ENCODE measurements around the gene DNAL4. TPM values are rescaled to one million over a fixed set of nuclear protein-coding genes. Genes with fewer than 3 reads are reported as not detected.

The DNAL4 gene
- total and polyA plus RNA-seq, 7 donors = 7.9 to 25.8 (median 15.0) TPM

DNA sequence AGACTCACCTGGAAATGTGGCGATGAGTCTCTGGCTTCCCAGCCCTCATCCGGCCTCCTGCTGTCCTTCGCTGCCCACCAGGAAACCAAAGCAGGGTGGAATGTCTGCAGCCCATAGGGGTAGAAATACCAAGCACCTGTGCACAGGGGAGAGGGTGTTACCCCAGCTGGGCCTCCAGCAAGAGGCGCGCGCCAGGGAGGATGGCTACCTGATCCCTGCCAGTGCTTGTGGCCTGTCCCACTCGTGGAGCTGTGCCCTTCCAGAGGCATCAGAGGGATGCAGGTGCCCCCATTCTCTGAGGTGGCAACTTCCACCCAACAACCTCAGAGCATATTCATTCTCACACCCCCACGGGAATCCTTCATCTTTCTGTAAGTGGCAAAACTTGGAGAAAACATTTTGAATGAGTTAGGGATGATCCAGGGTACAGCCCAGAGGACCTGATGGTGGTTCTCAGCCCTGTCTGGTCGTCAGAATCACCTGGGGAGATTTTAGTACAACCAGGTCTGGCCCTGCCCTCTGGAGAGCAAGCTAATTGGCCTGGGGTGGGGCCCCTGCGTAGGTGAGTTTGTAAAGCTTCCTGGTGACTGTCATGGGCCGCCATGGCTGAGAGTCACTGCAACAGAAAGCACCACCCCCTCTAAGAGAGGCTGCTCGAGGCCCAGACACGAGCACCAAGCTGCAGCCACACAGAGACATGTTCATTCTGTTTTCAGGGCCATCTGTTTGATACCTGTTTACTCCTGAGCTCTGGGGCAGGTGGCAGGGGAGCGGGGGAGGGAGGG, 48.1 kb downstream of the DNAL4 start:
- WGBS, 2 donors = 65 to 86% methylated on average over 14 of the region's 14 CpGs
- peaks cover 0 to 2% (median 0%) of the 10 kb centered on the region in 4 donors for H3K4me1 ChIP-seq
- intact Hi-C loops (cut with DNase I) = no loop called here
- no peak for DNase-seq
- H3K27ac ChIP-seq = no peak overlapping the region
- H3K27me3 ChIP-seq = no peaks in the 10 kb centered on the region
- no peak overlapping the region for H3K4me3 ChIP-seq
- no peaks in the 10 kb centered on the region for H3K9me3 ChIP-seq
- H3K36me3 ChIP-seq = peaks cover 91 to 100% (median 94%) of the 10 kb centered on the region in 4 donors
- no peak for TF ChIP-seq EP300 (IDR thresholded peaks at IDR 0.05)
- TF ChIP-seq, protein P1, sequence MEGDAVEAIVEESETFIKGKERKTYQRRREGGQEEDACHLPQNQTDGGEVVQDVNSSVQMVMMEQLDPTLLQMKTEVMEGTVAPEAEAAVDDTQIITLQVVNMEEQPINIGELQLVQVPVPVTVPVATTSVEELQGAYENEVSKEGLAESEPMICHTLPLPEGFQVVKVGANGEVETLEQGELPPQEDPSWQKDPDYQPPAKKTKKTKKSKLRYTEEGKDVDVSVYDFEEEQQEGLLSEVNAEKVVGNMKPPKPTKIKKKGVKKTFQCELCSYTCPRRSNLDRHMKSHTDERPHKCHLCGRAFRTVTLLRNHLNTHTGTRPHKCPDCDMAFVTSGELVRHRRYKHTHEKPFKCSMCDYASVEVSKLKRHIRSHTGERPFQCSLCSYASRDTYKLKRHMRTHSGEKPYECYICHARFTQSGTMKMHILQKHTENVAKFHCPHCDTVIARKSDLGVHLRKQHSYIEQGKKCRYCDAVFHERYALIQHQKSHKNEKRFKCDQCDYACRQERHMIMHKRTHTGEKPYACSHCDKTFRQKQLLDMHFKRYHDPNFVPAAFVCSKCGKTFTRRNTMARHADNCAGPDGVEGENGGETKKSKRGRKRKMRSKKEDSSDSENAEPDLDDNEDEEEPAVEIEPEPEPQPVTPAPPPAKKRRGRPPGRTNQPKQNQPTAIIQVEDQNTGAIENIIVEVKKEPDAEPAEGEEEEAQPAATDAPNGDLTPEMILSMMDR (IDR thresholded peaks at IDR 0.05) = no peak
- TF ChIP-seq POLR2A (IDR thresholded peaks at IDR 0.05) = no peak
- TF ChIP-seq POLR2AphosphoS5 (IDR thresholded peaks at IDR 0.05) = no peak

DNA sequence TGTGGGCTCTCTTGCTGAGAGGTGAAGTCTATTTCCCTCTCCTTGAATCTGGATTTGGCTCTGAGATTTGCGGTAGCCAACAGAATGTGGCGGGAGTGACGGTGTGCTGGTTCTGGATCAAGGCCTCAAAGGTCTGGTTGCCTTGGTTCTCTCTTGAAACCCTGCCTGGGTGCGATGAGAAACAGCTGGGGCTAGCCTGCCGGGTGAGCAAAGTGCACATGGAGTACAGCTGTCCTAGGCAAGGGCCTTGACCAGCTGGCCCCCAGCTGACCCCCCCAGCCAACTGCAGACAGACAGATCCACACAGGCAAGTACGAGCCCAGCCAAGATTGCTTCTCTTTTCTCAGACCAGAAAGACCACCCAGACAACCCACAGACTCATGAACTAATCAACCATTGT, 49.0 kb downstream of the DNAL4 start:
- Histone ChIP-seq H3K27ac (no peak overlapping the region), H3K27me3 (no peaks in the 10 kb centered on the region), H3K4me3 (no peak overlapping the region), H3K4me1 (no peaks in the 10 kb centered on the region), H3K36me3 (peaks cover 91 to 100% (median 94%) of the 10 kb centered on the region in 4 donors), H3K9me3 (no peaks in the 10 kb centered on the region)
- WGBS, 2 donors = 91 to 93% methylated on average over 6 of the region's 6 CpGs
- intact Hi-C loops (cut with DNase I) = no loop called here
- no peak for DNase-seq
- no peak for TF ChIP-seq EP300 (IDR thresholded peaks at IDR 0.05)
- TF ChIP-seq POLR2AphosphoS5 (IDR thresholded peaks at IDR 0.05) = no peak
- no peak for TF ChIP-seq POLR2A (IDR thresholded peaks at IDR 0.05)
- TF ChIP-seq, protein P1 (IDR thresholded peaks at IDR 0.05) = no peak

DNA sequence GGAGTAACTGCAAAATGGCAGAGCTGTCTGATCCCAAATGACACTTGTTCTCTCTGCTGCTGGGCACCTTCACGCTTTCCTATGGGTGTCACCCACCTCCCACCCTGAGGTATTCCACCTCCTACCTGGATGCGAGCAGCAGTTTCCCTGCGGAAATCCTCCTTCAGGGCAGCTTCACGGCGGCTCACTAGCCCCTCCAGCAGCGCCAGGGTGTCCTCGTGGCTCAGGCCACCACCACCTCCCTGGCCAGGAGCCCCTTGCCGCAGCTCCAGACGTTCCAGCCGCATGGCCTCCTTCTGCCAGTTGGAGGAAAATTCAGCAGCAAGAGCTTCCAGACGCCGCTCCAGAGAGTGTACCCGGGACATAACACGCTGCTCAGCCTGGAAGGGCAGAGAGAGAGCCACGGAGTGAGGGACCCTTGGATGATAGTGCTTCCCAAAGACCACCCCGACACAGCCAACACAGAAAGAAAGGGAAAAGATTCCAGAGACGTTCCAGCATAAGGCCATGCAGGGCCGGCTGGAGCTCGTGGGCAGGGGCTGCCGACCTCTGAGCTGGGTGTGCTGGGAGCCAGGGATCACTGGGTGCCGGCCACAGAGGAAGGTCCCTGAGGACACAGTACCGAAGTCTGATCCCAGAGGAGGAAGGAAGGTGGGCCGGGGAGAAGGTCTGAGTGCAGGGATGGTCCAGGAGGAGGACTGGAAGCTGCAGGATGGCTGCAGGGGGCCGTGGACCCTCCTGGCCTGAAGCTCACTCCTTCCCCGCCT, 51.6 kb downstream of the DNAL4 start:
- intact Hi-C loops (cut with DNase I) = no loop called here
- Histone ChIP-seq H3K9me3 (no peaks in the 10 kb centered on the region), H3K36me3 (peaks cover 92 to 100% (median 95%) of the 10 kb centered on the region in 4 donors), H3K27ac (no peak overlapping the region), H3K4me3 (no peak overlapping the region), H3K4me1 (no peaks in the 10 kb centered on the region), H3K27me3 (no peaks in the 10 kb centered on the region)
- no peak for DNase-seq
- 95 to 96% methylated on average over 25 of the region's 25 CpGs for WGBS, 2 donors
- TF ChIP-seq POLR2A (IDR thresholded peaks at IDR 0.05) = no peak
- TF ChIP-seq POLR2AphosphoS5 (IDR thresholded peaks at IDR 0.05) = no peak
- no peak for TF ChIP-seq EP300 (IDR thresholded peaks at IDR 0.05)
- TF ChIP-seq, protein P1 (IDR thresholded peaks at IDR 0.05) = no peak

DNA sequence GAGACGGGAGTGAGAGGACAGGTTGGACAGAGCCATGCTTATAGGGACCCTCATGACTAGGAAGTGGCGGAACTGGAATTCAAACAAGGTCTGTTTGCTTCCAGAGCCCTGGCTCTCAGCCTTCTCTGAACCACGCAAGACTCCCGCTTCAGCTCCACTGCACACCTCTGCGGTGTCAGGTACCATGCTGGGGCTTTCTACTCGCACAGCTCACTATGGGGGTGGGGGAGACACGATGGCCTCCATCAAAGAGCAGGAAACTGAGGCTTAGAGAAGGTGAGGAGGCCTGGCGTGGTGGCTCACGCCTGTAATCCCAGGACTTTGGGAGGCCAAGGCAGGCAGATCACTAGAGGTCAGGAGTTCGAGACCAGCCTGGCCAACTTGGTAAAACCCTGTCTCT, 52.4 kb downstream of the DNAL4 start:
- no peaks in the 10 kb centered on the region for H3K27me3 ChIP-seq
- no peak for DNase-seq
- no peak overlapping the region for H3K4me3 ChIP-seq
- H3K9me3 ChIP-seq = no peaks in the 10 kb centered on the region
- intact Hi-C loops (cut with DNase I) = no loop called here
- H3K36me3 ChIP-seq = peaks cover 94 to 100% (median 97%) of the 10 kb centered on the region in 4 donors
- TF ChIP-seq POLR2AphosphoS5 (IDR thresholded peaks at IDR 0.05) (no peak), EP300 (IDR thresholded peaks at IDR 0.05) (no peak), POLR2A (IDR thresholded peaks at IDR 0.05) (no peak)
- TF ChIP-seq, protein P1 (IDR thresholded peaks at IDR 0.05) = no peak
- no peak overlapping the region for H3K27ac ChIP-seq
- no peaks in the 10 kb centered on the region for H3K4me1 ChIP-seq
- 90 to 94% methylated on average over 10 of the region's 10 CpGs for WGBS, 2 donors

Measured in sigmoid colon (tissue), 7 donors.